SK-N-SH (cell line): ENCODE results near the gene ASIC3. TPM values are rescaled to one million over a fixed set of nuclear protein-coding genes. Genes with fewer than 3 reads are reported as not detected.
A peak's percentile ranks its signal among the peaks of the same experiment; 100 is the strongest.

ENCODE experiments used
- CTCF ChIA-PET: fragments of 300-600, 350-600 bp; formaldehyde crosslinking; extraction: SDS; loops from one replicate; lab custom pipeline; 2021; lab: Yijun Ruan, JAX
- POLR2A ChIA-PET: fragments of 350-600 bp; sonication (Branson Sonifier 250); formaldehyde crosslinking; extraction: SDS; loops from one replicate; lab custom pipeline; 2020; ENCODE audit warnings: antibody characterized with exemption, inconsistent platforms; lab: Yijun Ruan, JAX
- DNase-seq: peaks from one replicate; pipeline ENCODE4 v3.0.0; 2012
- H2AFZ ChIP-seq: fragments of 200-600 bp; sonication (generic); 2 replicates; pipeline ENCODE4 v1.8.1; 2016; ENCODE audit warnings: antibody characterized with exemption, mild to moderate bottlenecking, low read depth
- H3F3A ChIP-seq: fragments of 200-600 bp; sonication (generic); replicated peaks from 2 replicates; pipeline ENCODE3; 2016; ENCODE audit warnings: antibody characterized with exemption, mild to moderate bottlenecking; ENCODE audit not compliant: insufficient read depth
- H3K27ac ChIP-seq, 2 experiments: fragments of 200-500 bp in 1 of 2; fragments of 200-600 bp in 1 of 2; sonication (Bioruptor generic) in 1 of 2; sonication (generic), shearing (Covaris generic) in 1 of 2; 2 replicates each; pipeline versions ENCODE4 v1.5.1 to v1.6.1; 2014 to 2016; ENCODE audit warnings: low read depth in 2 of 2, inconsistent platforms in 1 of 2, low read length in 1 of 2, mild to moderate bottlenecking in 1 of 2, mixed read lengths in 1 of 2
- H3K27me3 ChIP-seq: fragments of 200-600 bp; sonication (generic), shearing (Covaris generic); 2 replicates; pipeline ENCODE4 v1.6.1; 2016; ENCODE audit warnings: mixed run types; ENCODE audit not compliant: insufficient read depth
- H3K36me3 ChIP-seq, 2 experiments: fragments of 200-500 bp in 1 of 2; fragments of 200-600 bp in 1 of 2; sonication (Bioruptor generic) in 1 of 2; sonication (generic) in 1 of 2; replicated peaks in 1 of 2; 2 replicates each; pipeline versions ENCODE3 to v1.5.1; 2014 to 2016; ENCODE audit warnings: low read length in 1 of 2, mild to moderate bottlenecking in 1 of 2; ENCODE audit not compliant: insufficient read depth in 2 of 2, control insufficient read depth in 1 of 2
- H3K4me1 ChIP-seq, 2 experiments: fragments of 200-500 bp in 1 of 2; fragments of 200-600 bp in 1 of 2; sonication (Bioruptor generic) in 1 of 2; sonication (generic), shearing (Covaris generic) in 1 of 2; 2 replicates each; pipeline versions ENCODE4 v1.5.1 to v1.6.1; 2014 to 2016; ENCODE audit warnings: low read depth in 1 of 2, low read length in 1 of 2, mixed run types in 1 of 2; ENCODE audit not compliant: insufficient read depth in 2 of 2, control insufficient read depth in 1 of 2
- H3K4me2 ChIP-seq: fragments of 200-600 bp; sonication (generic), shearing (Covaris generic); 2 replicates; pipeline ENCODE4 v1.6.1; 2017; ENCODE audit warnings: mixed run types
- H3K4me3 ChIP-seq, 2 experiments: fragments of 200-500 bp in 1 of 2; fragments of 200-600 bp in 1 of 2; sonication (Bioruptor generic) in 1 of 2; sonication (generic), shearing (Covaris generic) in 1 of 2; 2 replicates each; pipeline versions ENCODE4 v1.5.1 to v1.8.1; 2014 to 2016; ENCODE audit warnings: low read depth in 2 of 2, inconsistent platforms in 1 of 2, low read length in 1 of 2, mild to moderate bottlenecking in 1 of 2, mixed read lengths in 1 of 2, moderate library complexity in 1 of 2
- H3K79me2 ChIP-seq: fragments of 200-600 bp; sonication (generic); 2 replicates; pipeline ENCODE4 v1.8.1; 2017; ENCODE audit warnings: mild to moderate bottlenecking; ENCODE audit not compliant: insufficient read depth
- H3K9ac ChIP-seq: fragments of 200-600 bp; sonication (generic); 2 replicates; pipeline ENCODE4 v1.6.1; 2017; ENCODE audit warnings: mixed run types
- H3K9me2 ChIP-seq: fragments of 200-600 bp; sonication (generic); 2 replicates; pipeline ENCODE4 v1.6.1; 2017; ENCODE audit warnings: mixed run types
- H3K9me3 ChIP-seq: fragments of 200-600 bp; sonication (generic); 2 replicates; pipeline ENCODE4 v1.6.1; 2017; ENCODE audit warnings: mixed run types, mild to moderate bottlenecking, moderate library complexity
- H4K20me1 ChIP-seq: fragments of 200-600 bp; sonication (generic); 2 replicates; pipeline ENCODE4 v1.6.1; 2017; ENCODE audit warnings: mild to moderate bottlenecking, mixed run types; ENCODE audit not compliant: insufficient read depth
- CTCF ChIP-seq: fragments of 200-600 bp; sonication (generic); IDR thresholded peaks from 2 replicates; pipeline ENCODE4 v1.6.1; 2017; ENCODE audit warnings: antibody characterized with exemption, mild to moderate bottlenecking, moderate library complexity
- EP300 ChIP-seq, 2 experiments: IDR thresholded peaks; 2 replicates each; pipeline versions ENCODE4 v1.4.0 to v1.6.1; 2012; ENCODE audit warnings: borderline replicate concordance in 1 of 2, low read depth in 1 of 2, low read length in 1 of 2
- FOSL2 ChIP-seq: IDR thresholded peaks from 2 replicates; pipeline ENCODE4 v1.4.0; 2012; ENCODE audit warnings: low read depth, mild to moderate bottlenecking, moderate library complexity, borderline replicate concordance
- FOXJ3 ChIP-seq: sonication (generic); formaldehyde crosslinking; IDR thresholded peaks from 2 replicates; pipeline ENCODE4 v1.5.1; 2020; ENCODE audit warnings: mild to moderate bottlenecking, missing genetic modification reagents
- FOXM1 ChIP-seq: IDR thresholded peaks from 2 replicates; pipeline ENCODE4 v1.4.0; 2012; ENCODE audit warnings: low read depth, mild to moderate bottlenecking
- JUND ChIP-seq: IDR thresholded peaks from 2 replicates; pipeline ENCODE4 v1.4.0; 2012
- MAX ChIP-seq: IDR thresholded peaks from 2 replicates; pipeline ENCODE4 v1.4.0; 2012; ENCODE audit warnings: low read depth
- MEF2A ChIP-seq: IDR thresholded peaks from 2 replicates; pipeline ENCODE4 v1.4.0; 2012; ENCODE audit warnings: low read depth, borderline replicate concordance
- MXI1 ChIP-seq: IDR thresholded peaks from 2 replicates; pipeline ENCODE4 v1.6.1; 2012; ENCODE audit warnings: mild to moderate bottlenecking, low read depth, low read length, improper control_type of control experiment
- NFIC ChIP-seq: IDR thresholded peaks from 2 replicates; pipeline ENCODE4 v1.4.0; 2012; ENCODE audit warnings: borderline replicate concordance
- NRF1 ChIP-seq: IDR thresholded peaks from 2 replicates; pipeline ENCODE4 v1.6.1; 2012; ENCODE audit warnings: low read depth, mild to moderate bottlenecking, low read length
- POLR2AphosphoS5 ChIP-seq: IDR thresholded peaks from 2 replicates; pipeline ENCODE4 v1.6.1; 2012; ENCODE audit warnings: low read depth, low read length
- REST ChIP-seq: IDR thresholded peaks from 2 replicates; pipeline ENCODE4 v1.6.1; 2012; ENCODE audit warnings: mild to moderate bottlenecking, low read depth, low read length, moderate library complexity
- RFX5 ChIP-seq: IDR thresholded peaks from 2 replicates; pipeline ENCODE4 v1.6.1; 2012; ENCODE audit warnings: mild to moderate bottlenecking, improper control_type of control experiment, low read length
- RXRA ChIP-seq: IDR thresholded peaks from 2 replicates; pipeline ENCODE4 v1.4.0; 2012; ENCODE audit warnings: low read depth, mild to moderate bottlenecking, borderline replicate concordance
- SIN3A ChIP-seq: IDR thresholded peaks from 2 replicates; pipeline ENCODE4 v1.6.1; 2012; ENCODE audit warnings: low read depth, mild to moderate bottlenecking, low read length, moderate library complexity, borderline replicate concordance
- SMC3 ChIP-seq: IDR thresholded peaks from 2 replicates; pipeline ENCODE4 v1.6.1; 2012; ENCODE audit warnings: low read depth, low read length, improper control_type of control experiment
- TAF1 ChIP-seq: IDR thresholded peaks from 2 replicates; pipeline ENCODE4 v1.6.1; 2012; ENCODE audit warnings: low read depth, mild to moderate bottlenecking, low read length, moderate library complexity, borderline replicate concordance
- TCF12 ChIP-seq: IDR thresholded peaks from 2 replicates; pipeline ENCODE4 v1.4.0; 2012
- USF1 ChIP-seq: IDR thresholded peaks from 2 replicates; pipeline ENCODE4 v1.4.0; 2012; ENCODE audit warnings: low read depth, borderline replicate concordance
- USF2 ChIP-seq: fragments of 150-350 bp; IDR thresholded peaks from 2 replicates; pipeline ENCODE4 v1.6.1; 2017; ENCODE audit warnings: antibody characterized with exemption, low read length, low read depth, borderline replicate concordance
- YY1 ChIP-seq: IDR thresholded peaks from 2 replicates; pipeline ENCODE4 v1.4.0; 2012; ENCODE audit warnings: low read depth, mild to moderate bottlenecking
- WGBS: methylation state at CpG from one replicate; pipeline ENCODE4 v1.1.6; 2017; ENCODE audit warnings: low lambda C conversion rate; 5-methylcytosine and 5-hydroxymethylcytosine counted together
- polyA plus RNA-seq, 3 experiments: library from polyadenylated mRNA; depleted of rRNA; stranded (reverse); fragments of >200 nt; gene quantifications; 2 replicates each; pipeline ENCODE4 v1.2.3, GENCODE V29; 2012

Gene ASIC3
- polyA plus RNA-seq, 1 of the 3 experiments (the other 2 are of a cell fraction): 4.5 TPM

- Histone ChIP-seq H4K20me1 (no peaks in the 10 kb centered on the region), H3K9me2 (no peaks in the 10 kb centered on the region), H3K4me3 (no peak overlapping the region), H3K36me3 (peaks cover 12 to 42% of the 10 kb centered on the region in 2 experiments), H2AFZ (no peak overlapping the region), H3K79me2 (no peaks in the 10 kb centered on the region; the same call in 1 of the 2 replicates), H3K4me2 (peak overlapping the region; percentile 65), H3K4me1 (peaks cover 25 to 30% of the 10 kb centered on the region in 2 experiments), H3F3A (peaks cover 25% of the 10 kb centered on the region), H3K27ac (peak overlapping the region; percentile 98), H3K9ac (peak overlapping the region; percentile 73), H3K27me3 (no peaks in the 10 kb centered on the region), H3K9me3 (no peaks in the 10 kb centered on the region)
- POLR2A ChIA-PET: interaction anchor here (0.8 to 2.6 kb wide), 5 partner anchors 9 to 70 kb away, joined by 3 to 12 read pairs (median 4); partner anchors contain the start of genes ABCB8, ASIC3 and FASTK
- DNase-seq: peak; percentile 87
- CTCF ChIA-PET: interaction anchor here (0.6 to 9.5 kb wide), 18 partner anchors 9 to 103 kb away, joined by 3 to 59 read pairs (median 3); partner anchors contain the start of genes ABCB8, ASIC3 and CDK5
- 14% methylated on average over 10 of the region's 12 CpGs for WGBS
- TF ChIP-seq NRF1: no peak
- TF ChIP-seq MAX: peak; percentile 85; the same call in 1 of the 2 replicates
- no peak; the same call in 1 of the 2 replicates for TF ChIP-seq USF1
- peak; percentile 93; the same call in 1 of the 2 replicates for TF ChIP-seq RXRA
- TF ChIP-seq USF2: no peak
- peak; percentile 99 for TF ChIP-seq NFIC
- TF ChIP-seq RFX5: no peak; the same call in 1 of the 2 replicates
- TF ChIP-seq MXI1: no peak
- TF ChIP-seq SMC3: no peak
- 0 out of 2 replicates have a peak, but pooled peaks have one; percentile 7 for TF ChIP-seq YY1
- no peak for TF ChIP-seq CTCF
- TF ChIP-seq FOXM1: peak; percentile 70; the same call in 1 of the 2 replicates
- TF ChIP-seq POLR2AphosphoS5: peak; percentile 90
- 0 out of 2 replicates have a peak, but pooled peaks have one; percentile 19 for TF ChIP-seq FOXJ3
- TF ChIP-seq TAF1: no peak
- peak; percentile 51; the same call in 1 of the 2 replicates for TF ChIP-seq SIN3A
- TF ChIP-seq FOSL2: peak; percentile 82
- TF ChIP-seq JUND: peak; percentile 83
- 0 out of 2 replicates have a peak, but pooled peaks have one; percentile 3 for TF ChIP-seq REST
- TF ChIP-seq EP300 (IDR thresholded peaks at IDR 0.05; ENCODE audit: borderline replicate concordance in 1 of 2, low read depth in 1 of 2, low read length in 1 of 2): peak in 1 of 2 experiments; percentile 77; a peak in 1 of 4 replicates
- TF ChIP-seq MEF2A: no peak
- peak; percentile 92 for TF ChIP-seq TCF12
Measured at GRCh38 chr7:151038951-151039849, 9.1 kb upstream of the ASIC3 start.
